Stomach (tissue), 4 donors: Measurements from ENCODE around the gene SGCG.

Experiments
- POLR2A ChIP-seq, 4 donors: fragments of 450-650 bp; IDR thresholded peaks; one replicate each; pipeline ENCODE4 v1.6.1; 2016; ENCODE audit warnings: antibody characterized with exemption in 4 of 4, control low read depth in 2 of 4, mild to moderate bottlenecking in 1 of 4, moderate library complexity in 1 of 4
- TF ChIP-seq, protein P1 (sequence below), 7 experiments: fragments of 450-650 bp in 4 of 7; fragments of 200-600 bp in 3 of 7; sonication (generic) in 3 of 7; IDR thresholded peaks; one replicate each; pipeline ENCODE4 v1.5.1; 2016 to 2019; ENCODE audit warnings: antibody characterized with exemption in 7 of 7, control low read depth in 2 of 7, mild to moderate bottlenecking in 1 of 7

DNA sequence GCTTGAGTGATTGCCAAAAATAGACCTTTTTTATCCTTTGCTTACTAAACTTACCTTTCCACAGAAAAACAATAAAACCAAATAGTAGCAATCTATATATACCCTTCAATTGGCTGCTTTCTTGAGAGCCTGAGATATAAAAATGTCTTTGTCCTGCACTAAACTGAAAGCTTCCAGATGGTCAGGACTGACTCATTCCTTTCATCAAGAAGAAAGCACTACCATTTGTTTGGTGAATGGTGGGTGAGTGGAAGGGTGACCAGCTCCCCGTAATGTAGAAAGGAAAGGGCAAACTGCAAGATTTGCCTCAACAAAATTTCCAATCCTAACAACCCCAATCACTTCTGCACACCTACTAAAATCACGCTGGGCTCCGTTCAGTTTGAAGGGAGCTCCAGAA is 184.9 kb downstream of the SGCG start:
- TF ChIP-seq POLR2A (IDR thresholded peaks at IDR 0.05) = no peak
- TF ChIP-seq, protein P1, sequence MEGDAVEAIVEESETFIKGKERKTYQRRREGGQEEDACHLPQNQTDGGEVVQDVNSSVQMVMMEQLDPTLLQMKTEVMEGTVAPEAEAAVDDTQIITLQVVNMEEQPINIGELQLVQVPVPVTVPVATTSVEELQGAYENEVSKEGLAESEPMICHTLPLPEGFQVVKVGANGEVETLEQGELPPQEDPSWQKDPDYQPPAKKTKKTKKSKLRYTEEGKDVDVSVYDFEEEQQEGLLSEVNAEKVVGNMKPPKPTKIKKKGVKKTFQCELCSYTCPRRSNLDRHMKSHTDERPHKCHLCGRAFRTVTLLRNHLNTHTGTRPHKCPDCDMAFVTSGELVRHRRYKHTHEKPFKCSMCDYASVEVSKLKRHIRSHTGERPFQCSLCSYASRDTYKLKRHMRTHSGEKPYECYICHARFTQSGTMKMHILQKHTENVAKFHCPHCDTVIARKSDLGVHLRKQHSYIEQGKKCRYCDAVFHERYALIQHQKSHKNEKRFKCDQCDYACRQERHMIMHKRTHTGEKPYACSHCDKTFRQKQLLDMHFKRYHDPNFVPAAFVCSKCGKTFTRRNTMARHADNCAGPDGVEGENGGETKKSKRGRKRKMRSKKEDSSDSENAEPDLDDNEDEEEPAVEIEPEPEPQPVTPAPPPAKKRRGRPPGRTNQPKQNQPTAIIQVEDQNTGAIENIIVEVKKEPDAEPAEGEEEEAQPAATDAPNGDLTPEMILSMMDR (IDR thresholded peaks at IDR 0.05) = no peak
